ENCODE measurements around the gene CLDN11.

- no peak for TF ChIP-seq SMC3 (conservative IDR thresholded peaks at IDR 0.05; ENCODE audit: poor library complexity)
- TF ChIP-seq CTCF (IDR thresholded peaks at IDR 0.05; ENCODE audit: poor library complexity, severe bottlenecking), result no peak
- no peak for TF ChIP-seq POLR2AphosphoS5 (IDR thresholded peaks at IDR 0.05)
- TF ChIP-seq REST (IDR thresholded peaks at IDR 0.05; ENCODE audit: borderline replicate concordance), result no peak
- no peak for TF ChIP-seq RAD21 (conservative IDR thresholded peaks at IDR 0.05)
- TF ChIP-seq EZH2 (IDR thresholded peaks at IDR 0.05; ENCODE audit: borderline replicate concordance, insufficient read depth, low read length, poor library complexity, severe bottlenecking), result no peak
These were observed 18.5 kb downstream of the CLDN11 start for GRCh38 chr3:170437176-170437575.
